Fibroblast of lung (primary cell): ENCODE data around the gene SYCE3. TPM values are rescaled to one million over a fixed set of nuclear protein-coding genes. Genes with fewer than 3 reads are reported as not detected.

Source experiments
- DNase-seq, 2 donors: peaks; one replicate each; pipeline versions ENCODE4 v3.0.0 to v3.0.0-alpha.2; 2010; ENCODE audit warnings: low read depth in 2 of 2
- H2AFZ ChIP-seq: 2 replicates; pipeline ENCODE4 v1.5.1; 2012; ENCODE audit warnings: low read length, control low read depth, inconsistent platforms
- H3K27ac ChIP-seq: 2 replicates; pipeline ENCODE4 v1.5.1; 2011; ENCODE audit warnings: low read length, control low read depth; ENCODE audit not compliant: insufficient read depth
- H3K27me3 ChIP-seq: 2 replicates; pipeline ENCODE4 v1.5.1; 2011; ENCODE audit warnings: mild to moderate bottlenecking, low read length; ENCODE audit not compliant: control insufficient read depth, insufficient read depth
- H3K36me3 ChIP-seq: 2 replicates; pipeline ENCODE4 v1.5.1; 2011; ENCODE audit warnings: low read length; ENCODE audit not compliant: control insufficient read depth, insufficient read depth
- H3K4me1 ChIP-seq: 2 replicates; pipeline ENCODE4 v1.5.1; 2011; ENCODE audit warnings: low read length; ENCODE audit not compliant: control insufficient read depth, insufficient read depth; ENCODE audit errors: extremely low read depth
- H3K4me2 ChIP-seq: 2 replicates; pipeline ENCODE4 v1.5.1; 2011; ENCODE audit warnings: low read length, control low read depth; ENCODE audit not compliant: insufficient read depth; ENCODE audit errors: extremely low read depth
- H3K4me3 ChIP-seq, 4 experiments: fragments of 200-600 bp in 1 of 4; sonication (generic) in 1 of 4; replicated peaks in 1 of 4; 2 replicates each; pipeline ENCODE4 v1.5.1; 2011 to 2016; ENCODE audit warnings: low read length in 4 of 4, low read depth in 3 of 4, mild to moderate bottlenecking in 3 of 4, control low read depth in 2 of 4, inconsistent platforms in 1 of 4, mixed read lengths in 1 of 4; ENCODE audit not compliant: insufficient read depth in 1 of 4; ENCODE audit errors: control extremely low read depth in 1 of 4
- H3K79me2 ChIP-seq: 2 replicates; pipeline ENCODE4 v1.5.1; 2012; ENCODE audit warnings: mild to moderate bottlenecking, low read length, inconsistent platforms; ENCODE audit not compliant: control insufficient read depth, insufficient read depth
- H3K9ac ChIP-seq: 2 replicates; pipeline ENCODE4 v1.5.1; 2011; ENCODE audit warnings: mild to moderate bottlenecking, low read length, control low read depth; ENCODE audit not compliant: insufficient read depth
- H3K9me3 ChIP-seq: 2 replicates; pipeline ENCODE4 v1.5.1; 2012; ENCODE audit warnings: low read depth, low read length; ENCODE audit not compliant: control insufficient read depth, insufficient read depth
- H4K20me1 ChIP-seq: 2 replicates; pipeline ENCODE4 v1.5.1; 2011; ENCODE audit warnings: low read length; ENCODE audit not compliant: control insufficient read depth, insufficient read depth; ENCODE audit errors: extremely low read depth
- EZH2 ChIP-seq: IDR thresholded peaks from 2 replicates; pipeline ENCODE4 v1.5.1; 2012; ENCODE audit warnings: low read length, control low read depth, mild to moderate bottlenecking; ENCODE audit errors: missing control alignments
- polyA plus RNA-seq, 2 donors: library from polyadenylated mRNA; depleted of rRNA in 1 of 2; stranded (reverse) in 1 of 2; unstranded in 1 of 2; fragments of >200 nt; gene quantifications; 2 replicates each; pipeline ENCODE4 v1.2.1, GENCODE V29; 2011 to 2012; ENCODE audit warnings: missing spikeins in 1 of 2
- total RNA-seq: library from RNA; depleted of rRNA; stranded (reverse); fragments of >200 nt; gene quantifications from 2 replicates; pipeline ENCODE4 v1.2.1, GENCODE V29; 2014
- TF ChIP-seq, protein P1 (sequence below), 2 donors: IDR thresholded peaks in 1 of 2; conservative IDR thresholded peaks in 1 of 2; 1 replicate in 1 of 2; 2 replicates in 1 of 2; pipeline ENCODE4 v1.5.1; 2011 to 2012; ENCODE audit warnings: low read length in 2 of 2, control low read depth in 1 of 2, inconsistent platforms in 1 of 2, low read depth in 1 of 2, mild to moderate bottlenecking in 1 of 2

The SYCE3 gene
- total and polyA plus RNA-seq, 2 donors (not counting 1 experiment from before 2014, with no cell fraction given): 0.33 TPM; not detected in 1

DNA sequence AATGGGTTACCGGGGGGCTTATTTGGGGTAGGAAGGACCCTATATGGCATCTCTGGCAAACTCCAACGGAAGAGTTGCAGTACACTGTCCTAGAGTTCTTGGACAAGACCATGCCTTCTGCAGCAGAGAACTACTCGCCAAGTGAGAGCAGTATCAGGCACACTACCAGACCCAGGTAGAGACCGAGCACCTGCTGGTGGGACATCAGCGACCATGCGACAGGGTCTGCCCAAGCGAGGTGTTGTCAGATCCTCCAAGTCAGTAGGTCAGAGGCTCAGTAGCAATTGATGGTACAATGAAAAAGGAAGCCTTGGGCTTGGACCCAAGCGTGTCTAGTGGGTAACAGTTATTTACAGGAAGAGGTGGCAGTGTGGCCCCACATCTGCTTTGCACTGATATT is 23.1 kb upstream of the SYCE3 start:
- DNase-seq: no peak
- Histone ChIP-seq H3K4me2 (no peak overlapping the region), H3K27ac (no peak overlapping the region), H3K27me3 (no peaks in the 10 kb centered on the region), H3K9me3 (no peaks in the 10 kb centered on the region), H3K9ac (no peak overlapping the region), H3K4me3 (no peak overlapping the region), H4K20me1 (no peaks in the 10 kb centered on the region), H2AFZ (no peak overlapping the region), H3K79me2 (peaks cover 2% of the 10 kb centered on the region), H3K4me1 (no peaks in the 10 kb centered on the region), H3K36me3 (no peaks in the 10 kb centered on the region)
- TF ChIP-seq EZH2: no peak
- TF ChIP-seq, protein P1, sequence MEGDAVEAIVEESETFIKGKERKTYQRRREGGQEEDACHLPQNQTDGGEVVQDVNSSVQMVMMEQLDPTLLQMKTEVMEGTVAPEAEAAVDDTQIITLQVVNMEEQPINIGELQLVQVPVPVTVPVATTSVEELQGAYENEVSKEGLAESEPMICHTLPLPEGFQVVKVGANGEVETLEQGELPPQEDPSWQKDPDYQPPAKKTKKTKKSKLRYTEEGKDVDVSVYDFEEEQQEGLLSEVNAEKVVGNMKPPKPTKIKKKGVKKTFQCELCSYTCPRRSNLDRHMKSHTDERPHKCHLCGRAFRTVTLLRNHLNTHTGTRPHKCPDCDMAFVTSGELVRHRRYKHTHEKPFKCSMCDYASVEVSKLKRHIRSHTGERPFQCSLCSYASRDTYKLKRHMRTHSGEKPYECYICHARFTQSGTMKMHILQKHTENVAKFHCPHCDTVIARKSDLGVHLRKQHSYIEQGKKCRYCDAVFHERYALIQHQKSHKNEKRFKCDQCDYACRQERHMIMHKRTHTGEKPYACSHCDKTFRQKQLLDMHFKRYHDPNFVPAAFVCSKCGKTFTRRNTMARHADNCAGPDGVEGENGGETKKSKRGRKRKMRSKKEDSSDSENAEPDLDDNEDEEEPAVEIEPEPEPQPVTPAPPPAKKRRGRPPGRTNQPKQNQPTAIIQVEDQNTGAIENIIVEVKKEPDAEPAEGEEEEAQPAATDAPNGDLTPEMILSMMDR (conservative IDR thresholded peaks at IDR 0.05 in 1 of 2, IDR thresholded peaks at IDR 0.05 in 1 of 2; ENCODE audit: low read depth in 1 of 2, low read length in 2 of 2): no peak

DNA sequence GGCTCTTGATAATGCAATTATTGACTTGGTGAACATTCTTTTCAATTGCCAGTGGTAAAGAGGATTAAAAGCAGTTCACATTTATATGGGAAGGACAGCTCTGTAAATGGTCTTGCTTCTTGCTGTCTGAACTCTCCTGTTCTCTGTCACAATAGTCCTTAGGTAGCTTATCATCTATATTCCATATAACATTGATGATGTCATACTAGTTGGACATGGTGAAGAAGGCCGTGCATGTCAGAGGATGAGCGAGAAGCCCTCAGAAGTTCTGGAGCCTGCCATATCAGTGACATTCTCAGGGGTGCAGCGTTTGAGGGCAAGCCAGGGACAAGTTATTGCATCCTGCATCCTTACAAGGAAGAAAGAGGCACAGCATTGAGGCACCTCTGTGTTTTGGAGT is 22.5 kb upstream of the SYCE3 start:
- no peak overlapping the region for H3K4me3 ChIP-seq
- H4K20me1 ChIP-seq: no peaks in the 10 kb centered on the region
- TF ChIP-seq, protein P1 (conservative IDR thresholded peaks at IDR 0.05 in 1 of 2, IDR thresholded peaks at IDR 0.05 in 1 of 2; ENCODE audit: low read depth in 1 of 2, low read length in 2 of 2): no peak
- H3K36me3 ChIP-seq: no peaks in the 10 kb centered on the region
- H3K4me1 ChIP-seq: no peaks in the 10 kb centered on the region
- no peak for DNase-seq
- H3K9me3 ChIP-seq: no peaks in the 10 kb centered on the region
- H3K9ac ChIP-seq: no peak overlapping the region
- no peaks in the 10 kb centered on the region for H3K27me3 ChIP-seq
- H3K27ac ChIP-seq: no peak overlapping the region
- H3K4me2 ChIP-seq: no peak overlapping the region
- H2AFZ ChIP-seq: no peak overlapping the region
- peaks cover 2% of the 10 kb centered on the region for H3K79me2 ChIP-seq

DNA sequence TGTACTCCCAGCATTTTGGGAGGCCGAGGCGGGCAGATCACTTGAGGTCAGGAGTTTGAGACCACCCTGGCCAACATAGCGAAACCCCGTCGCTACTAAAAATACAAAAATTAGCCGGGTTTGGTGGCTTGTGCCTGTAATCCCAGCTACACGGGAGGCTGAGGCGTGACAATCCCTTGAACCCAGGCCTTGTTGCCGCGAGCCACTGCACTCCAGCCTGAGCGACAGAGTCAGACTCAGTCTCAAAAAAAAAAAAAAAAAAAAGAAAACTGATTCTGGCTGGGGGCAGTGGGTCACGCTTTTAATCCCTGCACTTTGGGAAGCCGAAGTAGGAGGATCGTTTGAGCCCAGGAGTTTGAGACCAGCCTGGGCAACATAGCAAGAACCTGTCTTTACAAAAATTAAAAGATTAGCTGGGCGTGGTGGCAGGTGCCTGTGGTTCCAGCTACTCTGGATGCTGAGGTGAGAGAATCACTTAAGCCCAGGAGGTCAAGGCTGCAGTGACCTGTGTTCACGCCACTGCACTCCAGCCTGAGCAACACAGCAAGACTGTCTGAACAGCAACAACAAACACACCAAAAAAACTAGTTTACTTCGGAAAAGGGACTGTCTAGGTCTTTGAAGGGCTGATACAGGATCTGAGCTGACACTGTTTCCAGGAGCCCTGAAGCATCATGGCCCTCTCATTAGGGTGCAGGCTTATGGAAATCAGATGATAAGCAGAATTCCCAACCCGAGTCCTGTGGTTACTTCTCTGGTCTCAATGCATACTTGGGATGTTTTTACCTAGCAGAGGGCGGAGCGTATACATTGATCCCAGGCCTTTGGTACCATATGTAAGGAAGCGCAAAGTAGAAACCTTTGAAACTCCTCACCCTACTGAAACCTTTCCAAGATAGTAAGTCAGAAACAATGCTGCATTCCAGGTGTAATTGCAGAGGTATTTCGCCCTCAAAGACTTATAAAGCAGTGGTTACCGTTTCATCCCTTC is 21.7 kb upstream of the SYCE3 start:
- H3K79me2 ChIP-seq: peaks cover 2% of the 10 kb centered on the region
- H3K4me1 ChIP-seq: no peaks in the 10 kb centered on the region
- TF ChIP-seq, protein P1 (conservative IDR thresholded peaks at IDR 0.05 in 1 of 2, IDR thresholded peaks at IDR 0.05 in 1 of 2; ENCODE audit: low read depth in 1 of 2, low read length in 2 of 2): no peak
- TF ChIP-seq EZH2: no peak
- H2AFZ ChIP-seq: no peak overlapping the region
- no peak for DNase-seq
- H3K4me2 ChIP-seq: no peak overlapping the region
- H3K27ac ChIP-seq: no peak overlapping the region
- peak overlapping the region in 1 of 4 experiments; percentile 80 for H3K4me3 ChIP-seq
- H3K9ac ChIP-seq: no peak overlapping the region
- H3K36me3 ChIP-seq: no peaks in the 10 kb centered on the region
- H4K20me1 ChIP-seq: no peaks in the 10 kb centered on the region
- H3K27me3 ChIP-seq: no peaks in the 10 kb centered on the region
- no peaks in the 10 kb centered on the region for H3K9me3 ChIP-seq
